T-helper 17 cell (primary cell): ENCODE results near the gene MOV10L1. TPM values are rescaled to one million over a fixed set of nuclear protein-coding genes. Genes with fewer than 3 reads are reported as not detected.
A peak's percentile ranks its signal among the peaks of the same experiment; 100 is the strongest.
"Not testable (repeated sequence)": the region's sequence is repeated elsewhere in the genome, so short reads cannot be mapped to it uniquely, and the experiment has no call there.

ENCODE experiments used
- ATAC-seq: fragments of 150-1000 bp; cut with Tn5 transposase; 2 replicates; pipeline ENCODE4 v1.10.0; 2021; ENCODE audit warnings: mild to moderate bottlenecking, moderate library complexity
- DNase-seq, 3 donors: peaks; one replicate each; pipeline versions ENCODE4 v3.0.0 to v3.0.0-alpha.2; 2020 to 2021
- H3K9me3 ChIP-seq: one replicate; pipeline ENCODE4 v1.7.0; 2013; ENCODE audit warnings: low read length, mild to moderate bottlenecking; ENCODE audit not compliant: control insufficient read depth, poor library complexity, severe bottlenecking
- H3K27ac Mint-ChIP-seq: one replicate; pipeline ENCODE4 v1.8.0; 2022; ENCODE audit warnings: mild to moderate bottlenecking, moderate library complexity, mixed read lengths
- H3K27me3 Mint-ChIP-seq: one replicate; pipeline ENCODE4 v1.8.0; 2022; ENCODE audit warnings: mixed read lengths
- H3K36me3 Mint-ChIP-seq: one replicate; pipeline ENCODE4 v1.8.0; 2022; ENCODE audit warnings: low read depth, mixed read lengths
- H3K4me1 Mint-ChIP-seq: one replicate; pipeline ENCODE4 v1.8.0; 2022; ENCODE audit warnings: mild to moderate bottlenecking, mixed read lengths
- H3K4me3 Mint-ChIP-seq: one replicate; pipeline ENCODE4 v1.8.0; 2022; ENCODE audit warnings: mild to moderate bottlenecking, moderate library complexity, mixed read lengths
- total RNA-seq, 4 donors: library from RNA in 2 of 4; stranded (reverse) in 2 of 4; gene quantifications; one replicate each; pipeline ENCODE4 v1.2.3 and lab custom pipeline; 2022 to 2026

The MOV10L1 gene
- total RNA-seq, 2 donors from 2014 or later = not detected

DNA sequence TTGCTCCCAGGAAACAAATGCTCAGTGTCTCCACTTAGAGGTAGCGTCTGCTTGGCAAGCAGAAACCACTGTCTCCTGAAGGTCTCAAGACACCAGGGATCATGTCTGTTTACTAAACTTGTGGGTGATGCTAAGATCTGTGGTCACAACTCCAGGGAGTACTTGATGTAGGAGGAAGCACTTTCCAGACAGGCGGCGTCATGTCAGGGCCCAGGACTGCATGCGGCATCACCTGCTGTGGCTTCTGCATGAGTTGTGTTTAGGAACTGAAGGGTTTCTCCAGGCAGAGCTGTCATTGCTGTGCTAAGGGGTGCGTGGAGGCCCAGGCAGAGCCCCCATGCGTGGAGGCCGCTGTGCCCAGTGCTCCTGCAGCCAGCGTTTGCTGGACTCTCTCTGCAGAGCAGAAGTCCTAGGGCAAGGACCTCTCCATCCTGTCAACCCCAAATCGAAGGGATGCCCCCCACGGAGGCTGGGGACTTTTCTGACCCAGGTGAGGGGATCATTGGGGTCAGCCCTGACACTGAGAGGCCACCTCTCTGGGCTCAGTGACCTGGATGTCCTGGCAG, 72.7 kb downstream of the MOV10L1 start:
- ATAC-seq = no peak
- DNase-seq = no peak
- H3K9me3 ChIP-seq = no peaks in the 10 kb centered on the region
- Mint-ChIP-seq H3K36me3 (no peaks in the 10 kb centered on the region), H3K27me3 (peaks cover 40% of the 10 kb centered on the region), H3K4me3 (no peak overlapping the region), H3K27ac (no peak overlapping the region), H3K4me1 (no peaks in the 10 kb centered on the region)

DNA sequence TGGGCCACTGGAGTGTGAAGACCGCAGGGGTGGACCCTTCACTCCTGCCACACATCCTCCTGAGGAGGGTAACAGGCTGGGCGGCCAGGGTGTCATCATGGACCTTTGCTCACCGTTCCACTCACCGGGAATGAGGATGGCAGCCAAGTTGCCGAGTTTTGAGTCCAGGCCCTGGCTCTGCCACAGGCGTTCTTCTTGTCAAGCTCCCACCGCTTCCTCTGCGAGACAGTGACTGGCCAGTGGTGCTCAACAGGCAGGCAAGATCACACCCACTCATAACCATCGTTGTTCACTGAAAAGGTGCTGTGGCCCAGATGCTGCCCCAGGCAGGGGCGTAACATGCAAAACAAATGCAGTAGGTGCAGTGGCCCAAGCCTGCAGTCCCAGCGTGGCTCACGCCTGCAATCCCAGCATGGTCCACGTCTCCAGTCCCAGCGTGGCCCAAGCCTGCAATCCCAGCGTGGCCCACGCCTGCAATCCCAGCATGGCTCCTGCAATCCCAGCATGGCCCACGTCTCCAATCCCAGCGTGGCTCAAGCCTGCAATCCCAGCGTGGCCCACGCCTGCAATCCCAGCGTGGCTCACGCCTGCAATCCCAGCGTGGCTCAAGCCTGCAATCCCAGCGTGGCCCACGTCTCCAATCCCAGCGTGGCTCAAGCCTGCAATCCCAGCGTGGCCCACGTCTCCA, 75.8 kb downstream of the MOV10L1 start:
- H3K36me3 Mint-ChIP-seq = peaks cover 8% of the 10 kb centered on the region
- no peak for DNase-seq
- H3K4me3 Mint-ChIP-seq = no peak overlapping the region
- peaks cover 7% of the 10 kb centered on the region for H3K4me1 Mint-ChIP-seq
- peaks cover 51% of the 10 kb centered on the region for H3K27me3 Mint-ChIP-seq
- no peaks in the 10 kb centered on the region for H3K9me3 ChIP-seq
- no peak overlapping the region for H3K27ac Mint-ChIP-seq
- no peak for ATAC-seq

DNA sequence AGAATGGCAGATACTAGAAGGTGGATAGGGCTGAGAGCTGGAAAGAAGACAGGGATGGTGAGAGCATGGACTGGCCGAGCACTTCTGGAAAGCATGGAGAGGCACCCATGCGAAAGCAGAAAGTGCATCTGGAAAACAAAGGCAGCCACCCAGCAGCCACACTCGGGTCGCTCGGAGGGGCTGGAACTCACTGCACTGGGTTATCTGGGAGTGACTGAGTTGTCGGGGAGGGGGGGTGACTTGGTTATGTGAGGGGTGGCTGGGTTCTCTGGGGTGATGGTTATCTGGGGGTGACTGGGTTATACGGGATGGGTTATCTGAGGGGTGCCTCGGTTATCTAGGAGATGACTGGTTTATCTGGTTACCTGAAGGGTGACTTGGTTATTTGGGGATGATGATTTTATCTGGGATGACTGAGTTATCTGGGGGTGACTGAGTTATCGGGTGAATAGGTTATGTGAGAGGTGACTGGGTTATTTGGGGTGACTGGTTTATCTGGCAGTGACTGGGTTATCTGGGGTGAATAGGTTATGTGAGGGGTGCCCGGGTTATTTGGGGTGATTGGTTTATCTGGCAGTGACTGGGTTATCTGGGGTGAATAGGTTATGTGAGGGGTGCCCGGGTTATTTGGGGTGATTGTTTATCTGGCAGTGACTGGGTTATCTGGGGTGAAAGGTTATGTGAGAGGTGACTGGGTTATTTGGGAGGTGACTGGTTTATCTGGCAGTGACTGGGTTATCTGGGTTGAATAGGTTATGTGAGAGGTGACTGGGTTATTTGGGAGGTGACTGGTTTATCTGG, 78.1 kb downstream of the MOV10L1 start:
- no peaks in the 10 kb centered on the region for H3K9me3 ChIP-seq
- no peak overlapping the region for H3K27ac Mint-ChIP-seq
- H3K36me3 Mint-ChIP-seq = peaks cover 8% of the 10 kb centered on the region
- DNase-seq = no peak
- H3K4me1 Mint-ChIP-seq = peaks cover 9% of the 10 kb centered on the region
- ATAC-seq = no peak
- H3K27me3 Mint-ChIP-seq = peaks cover 51% of the 10 kb centered on the region
- H3K4me3 Mint-ChIP-seq = peak overlapping the region; percentile 9

GRCh38 chr22:50168490-50169180, 78.8 kb downstream of the MOV10L1 start:
- H3K9me3 ChIP-seq, ATAC-seq, H3K4me1 Mint-ChIP-seq, H3K36me3 Mint-ChIP-seq, H3K27ac Mint-ChIP-seq, DNase-seq: not testable (repeated sequence)
- Mint-ChIP-seq H3K27me3 (peaks cover 46% of the 10 kb centered on the region), H3K4me3 (peak overlapping the region; percentile 85)

GRCh38 chr22:50169181-50169759, 79.5 kb downstream of the MOV10L1 start:
- Mint-ChIP-seq H3K36me3 (peaks cover 8% of the 10 kb centered on the region), H3K27ac (no peak overlapping the region), H3K4me1 (peaks cover 9% of the 10 kb centered on the region), H3K4me3 (peak overlapping the region; percentile 85), H3K27me3 (peaks cover 43% of the 10 kb centered on the region)
- ATAC-seq (no peak), DNase-seq (no peak)
- no peaks in the 10 kb centered on the region for H3K9me3 ChIP-seq

DNA sequence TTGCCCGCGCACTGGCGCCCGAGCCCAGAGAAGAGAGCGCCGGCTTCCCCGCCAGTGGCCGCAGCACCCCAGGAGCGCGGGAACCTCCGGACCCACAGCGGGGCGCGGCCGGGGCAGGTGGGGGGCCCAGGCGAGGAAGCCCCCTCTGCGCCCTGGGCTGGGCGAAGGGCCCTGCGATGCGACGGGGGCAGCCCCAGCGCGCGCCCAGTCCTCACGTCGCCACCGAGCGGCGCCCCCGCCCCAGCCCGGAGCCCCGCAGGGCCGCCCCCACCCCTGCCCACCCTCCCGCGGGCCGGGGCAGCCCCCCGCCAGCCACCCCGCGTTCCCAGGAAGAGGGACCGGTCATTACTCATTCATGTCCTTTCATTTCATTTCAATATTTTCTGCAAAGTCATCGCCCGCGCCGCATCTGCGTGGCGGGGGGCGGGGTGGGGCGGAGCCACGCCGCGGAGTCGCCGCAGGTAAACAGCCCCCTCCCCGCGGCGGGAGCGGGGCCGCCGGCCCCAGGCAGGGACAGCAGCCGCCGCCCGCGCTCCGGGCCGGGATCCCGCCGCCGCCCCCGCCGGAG, 80.1 kb downstream of the MOV10L1 start:
- no peaks in the 10 kb centered on the region for H3K9me3 ChIP-seq
- DNase-seq = no peak
- peaks cover 39% of the 10 kb centered on the region for H3K27me3 Mint-ChIP-seq
- peaks cover 8% of the 10 kb centered on the region for H3K36me3 Mint-ChIP-seq
- peak; percentile 45 for ATAC-seq
- H3K4me3 Mint-ChIP-seq = peak overlapping the region; percentile 85
- H3K4me1 Mint-ChIP-seq = peaks cover 9% of the 10 kb centered on the region
- no peak overlapping the region for H3K27ac Mint-ChIP-seq

- DNase-seq (no peak), ATAC-seq (no peak)
- no peaks in the 10 kb centered on the region for H3K9me3 ChIP-seq
- Mint-ChIP-seq H3K36me3 (peaks cover 8% of the 10 kb centered on the region), H3K4me3 (peak within 1 kb of the TSS; percentile 87), H3K4me1 (peaks cover 9% of the 10 kb centered on the region), H3K27me3 (peaks cover 34% of the 10 kb centered on the region), H3K27ac (no peak within 1 kb of the TSS)
These were observed 80.9 kb downstream of the MOV10L1 start, which contains the start of gene PANX2 for GRCh38 chr22:50170453-50171318. Gene PANX2 (plus strand): TSS chr22:50170731. CDS start chr22:50170731, 0 bp downstream.

DNA sequence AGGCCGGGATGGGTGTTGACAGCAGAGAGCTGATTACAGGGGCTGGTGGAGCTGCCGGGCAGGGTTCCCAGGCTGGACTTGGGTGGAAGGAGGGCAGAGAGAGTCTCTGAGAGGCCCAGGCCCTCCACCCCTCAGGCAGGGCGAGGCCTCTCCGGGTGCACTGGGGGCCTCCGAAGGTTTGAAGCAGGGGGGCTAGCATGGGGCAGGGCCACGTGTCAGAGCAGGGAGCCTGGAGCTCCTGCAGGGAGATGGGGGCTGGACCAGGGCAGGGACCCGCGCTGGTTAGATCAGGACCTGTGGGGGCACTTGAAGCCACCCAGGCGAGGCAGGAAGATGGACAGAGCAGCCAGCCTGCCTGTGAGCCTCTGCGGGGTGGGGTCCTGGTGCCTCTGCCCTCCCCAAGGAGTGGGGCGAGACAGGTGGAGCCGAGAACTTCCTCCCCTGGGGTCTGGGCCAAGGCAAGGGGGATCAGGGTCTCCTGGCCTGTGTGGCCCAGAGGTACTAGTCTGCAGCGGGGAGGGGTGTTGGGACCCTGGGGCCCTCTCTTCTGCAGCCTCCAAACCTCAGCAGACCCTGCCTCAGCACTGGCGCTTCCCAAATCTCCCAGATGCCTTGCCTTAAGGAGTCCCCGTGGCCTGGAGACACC, 81.6 kb downstream of the MOV10L1 start:
- H3K9me3 ChIP-seq = no peaks in the 10 kb centered on the region
- H3K27ac Mint-ChIP-seq = no peak overlapping the region
- peaks cover 9% of the 10 kb centered on the region for H3K4me1 Mint-ChIP-seq
- peaks cover 8% of the 10 kb centered on the region for H3K36me3 Mint-ChIP-seq
- H3K27me3 Mint-ChIP-seq = peaks cover 34% of the 10 kb centered on the region
- DNase-seq = no peak
- peak overlapping the region; percentile 87 for H3K4me3 Mint-ChIP-seq
- no peak for ATAC-seq

- H3K9me3 ChIP-seq = no peaks in the 10 kb centered on the region
- no peak for DNase-seq
- no peak for ATAC-seq
- peaks cover 9% of the 10 kb centered on the region for H3K4me1 Mint-ChIP-seq
- H3K4me3 Mint-ChIP-seq = peak overlapping the region; percentile 57
- H3K36me3 Mint-ChIP-seq = peaks cover 8% of the 10 kb centered on the region
- H3K27me3 Mint-ChIP-seq = peaks cover 34% of the 10 kb centered on the region
- no peak overlapping the region for H3K27ac Mint-ChIP-seq
These were observed 82.2 kb downstream of the MOV10L1 start for GRCh38 chr22:50171965-50172421.

GRCh38 chr22:50173311-50173982, 83.6 kb downstream of the MOV10L1 start:
- Mint-ChIP-seq H3K27me3 (peaks cover 24% of the 10 kb centered on the region), H3K4me1 (peaks cover 9% of the 10 kb centered on the region), H3K36me3 (peaks cover 4% of the 10 kb centered on the region), H3K27ac (no peak overlapping the region), H3K4me3 (no peak overlapping the region)
- ATAC-seq = no peak
- no peak for DNase-seq
- H3K9me3 ChIP-seq = no peaks in the 10 kb centered on the region

- Mint-ChIP-seq H3K27me3 (peaks cover 19% of the 10 kb centered on the region), H3K27ac (no peak overlapping the region), H3K4me3 (no peak overlapping the region), H3K4me1 (peaks cover 6% of the 10 kb centered on the region), H3K36me3 (peaks cover under 1% of the 10 kb centered on the region)
- no peak for DNase-seq
- no peak for ATAC-seq
- no peaks in the 10 kb centered on the region for H3K9me3 ChIP-seq
These were observed 84.2 kb downstream of the MOV10L1 start for GRCh38 chr22:50173983-50174355.
